AG08395 (cell line): ENCODE data around the gene HGFAC.

ENCODE experiments used
- DNase-seq: peaks from one replicate; pipeline ENCODE4 v3.0.0; 2012; ENCODE audit warnings: mixed read lengths, low spot score

The HGFAC gene

GRCh38 chr4:3486541-3487540 lies 45.1 kb downstream of the HGFAC start:
- DNase-seq, result no peak

GRCh38 chr4:3487861-3488260 lies 46.1 kb downstream of the HGFAC start:
- DNase-seq, result no peak

- DNase-seq, result no peak
Observed at GRCh38 chr4:3488820-3489219, 47.1 kb downstream of the HGFAC start.

GRCh38 chr4:3489451-3489962 lies 47.7 kb downstream of the HGFAC start:
- no peak for DNase-seq

- DNase-seq, result peak; percentile 69
Observed at GRCh38 chr4:3491681-3492405, 50.1 kb downstream of the HGFAC start.

GRCh38 chr4:3492741-3493719 lies 51.3 kb downstream of the HGFAC start:
- DNase-seq, result no peak

GRCh38 chr4:3493720-3494461 lies 52.1 kb downstream of the HGFAC start:
- no peak for DNase-seq

GRCh38 chr4:3494462-3494871 lies 52.7 kb downstream of the HGFAC start:
- DNase-seq, result no peak

GRCh38 chr4:3495204-3495975 lies 53.6 kb downstream of the HGFAC start:
- DNase-seq, result no peak

GRCh38 chr4:3496021-3496420 lies 54.3 kb downstream of the HGFAC start:
- DNase-seq, result no peak

- no peak for DNase-seq
Observed at GRCh38 chr4:3497095-3497494, 55.3 kb downstream of the HGFAC start.

- DNase-seq, result no peak
Observed at GRCh38 chr4:3497523-3498389, 56.0 kb downstream of the HGFAC start.

- no peak for DNase-seq
Observed at GRCh38 chr4:3498407-3498806, 56.6 kb downstream of the HGFAC start.
